Vagina (tissue), 2 donors: ENCODE results near the gene PROZ.

ENCODE experiments used
- POLR2A ChIP-seq, 2 donors: fragments of 450-650 bp; IDR thresholded peaks; one replicate each; pipeline ENCODE4 v1.6.1; 2017; ENCODE audit warnings: antibody characterized with exemption in 2 of 2, mild to moderate bottlenecking in 2 of 2, moderate library complexity in 2 of 2
- TF ChIP-seq, protein P1 (sequence below), 3 experiments: fragments of 450-650 bp in 2 of 3; fragments of 200-600 bp in 1 of 3; sonication (generic) in 1 of 3; IDR thresholded peaks; one replicate each; pipeline ENCODE4 v1.5.1; 2017 to 2019; ENCODE audit warnings: antibody characterized with exemption in 3 of 3, mild to moderate bottlenecking in 2 of 3, moderate library complexity in 2 of 3

DNA sequence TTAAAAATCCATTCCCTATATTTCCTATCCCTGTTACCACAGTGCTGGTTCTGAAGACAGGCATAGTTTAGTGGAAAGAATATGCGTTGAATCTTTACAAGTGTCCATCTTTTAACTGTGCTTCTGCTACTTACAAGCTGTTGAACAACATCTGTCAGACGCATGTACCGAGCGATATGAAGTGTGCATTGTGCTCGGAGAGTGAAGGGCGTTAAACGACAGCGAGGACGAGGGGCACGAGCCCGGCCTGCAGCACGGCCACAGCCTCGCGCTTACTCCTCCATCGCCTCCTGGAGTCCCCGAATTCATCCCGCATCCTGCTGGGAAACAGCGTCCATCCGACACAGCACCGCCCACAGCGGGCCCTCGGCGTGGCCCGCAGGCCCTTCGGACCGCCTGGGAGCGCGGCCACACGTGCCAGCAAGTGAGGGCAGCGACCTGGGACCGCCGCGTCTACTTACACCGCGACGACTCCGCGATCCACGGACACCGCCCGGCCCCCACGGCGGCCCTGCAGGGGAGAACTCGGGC, 49.5 kb downstream of the PROZ start:
- TF ChIP-seq, protein P1, sequence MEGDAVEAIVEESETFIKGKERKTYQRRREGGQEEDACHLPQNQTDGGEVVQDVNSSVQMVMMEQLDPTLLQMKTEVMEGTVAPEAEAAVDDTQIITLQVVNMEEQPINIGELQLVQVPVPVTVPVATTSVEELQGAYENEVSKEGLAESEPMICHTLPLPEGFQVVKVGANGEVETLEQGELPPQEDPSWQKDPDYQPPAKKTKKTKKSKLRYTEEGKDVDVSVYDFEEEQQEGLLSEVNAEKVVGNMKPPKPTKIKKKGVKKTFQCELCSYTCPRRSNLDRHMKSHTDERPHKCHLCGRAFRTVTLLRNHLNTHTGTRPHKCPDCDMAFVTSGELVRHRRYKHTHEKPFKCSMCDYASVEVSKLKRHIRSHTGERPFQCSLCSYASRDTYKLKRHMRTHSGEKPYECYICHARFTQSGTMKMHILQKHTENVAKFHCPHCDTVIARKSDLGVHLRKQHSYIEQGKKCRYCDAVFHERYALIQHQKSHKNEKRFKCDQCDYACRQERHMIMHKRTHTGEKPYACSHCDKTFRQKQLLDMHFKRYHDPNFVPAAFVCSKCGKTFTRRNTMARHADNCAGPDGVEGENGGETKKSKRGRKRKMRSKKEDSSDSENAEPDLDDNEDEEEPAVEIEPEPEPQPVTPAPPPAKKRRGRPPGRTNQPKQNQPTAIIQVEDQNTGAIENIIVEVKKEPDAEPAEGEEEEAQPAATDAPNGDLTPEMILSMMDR (IDR thresholded peaks at IDR 0.05) = no peak
- no peak for TF ChIP-seq POLR2A (IDR thresholded peaks at IDR 0.05)
